HEK293 (cell line): ENCODE results near the gene HOXA6.

ENCODE experiments used
- GLI4 ChIP-seq: fragments of 450-650 bp; formaldehyde crosslinking; IDR thresholded peaks from 2 replicates; pipeline ENCODE4 v1.5.1; 2016; ENCODE audit warnings: missing biosample characterization, missing genetic modification characterization
- KLF7 ChIP-seq: fragments of 450-650 bp; formaldehyde crosslinking; IDR thresholded peaks from 2 replicates; pipeline ENCODE4 v1.5.1; 2016; ENCODE audit warnings: missing biosample characterization, missing genetic modification characterization, borderline replicate concordance
- MZF1 ChIP-seq: fragments of 450-650 bp; formaldehyde crosslinking; IDR thresholded peaks from 2 replicates; pipeline ENCODE4 v1.5.1; 2017; ENCODE audit warnings: missing biosample characterization, missing genetic modification characterization, borderline replicate concordance
- PRDM1 ChIP-seq: fragments of 450-650 bp; formaldehyde crosslinking; IDR thresholded peaks from 2 replicates; pipeline ENCODE4; 2016; ENCODE audit warnings: missing biosample characterization, missing genetic modification characterization
- REPIN1 ChIP-seq: fragments of 450-650 bp; formaldehyde crosslinking; IDR thresholded peaks from 2 replicates; pipeline ENCODE4 v1.5.1; 2017; ENCODE audit warnings: missing biosample characterization, missing genetic modification characterization, low read depth
- SCRT2 ChIP-seq: fragments of 450-650 bp; formaldehyde crosslinking; IDR thresholded peaks from 2 replicates; pipeline ENCODE4 v1.5.1; 2016; ENCODE audit warnings: missing biosample characterization, missing genetic modification characterization
- TCF7L2 ChIP-seq: IDR thresholded peaks from 2 replicates; pipeline ENCODE4 v1.6.1; 2011; ENCODE audit warnings: low read depth, mild to moderate bottlenecking, inconsistent platforms, low read length, moderate library complexity, borderline replicate concordance
- ZEB2 ChIP-seq: fragments of 450-650 bp; formaldehyde crosslinking; IDR thresholded peaks from 2 replicates; pipeline ENCODE4 v1.5.1; 2016; ENCODE audit warnings: missing biosample characterization, missing genetic modification characterization
- ZFHX2 ChIP-seq: fragments of 450-650 bp; formaldehyde crosslinking; conservative IDR thresholded peaks from 2 replicates; pipeline ENCODE4 v1.5.1; 2016; ENCODE audit warnings: missing biosample characterization, missing genetic modification characterization
- ZFP41 ChIP-seq: fragments of 450-650 bp; formaldehyde crosslinking; IDR thresholded peaks from 2 replicates; pipeline ENCODE4 v1.5.1; 2016; ENCODE audit warnings: missing biosample characterization, missing genetic modification characterization, borderline replicate concordance
- ZNF132 ChIP-seq: fragments of 450-650 bp; formaldehyde crosslinking; IDR thresholded peaks from 2 replicates; pipeline ENCODE4 v1.5.1; 2017; ENCODE audit warnings: missing biosample characterization, missing genetic modification characterization, borderline replicate concordance
- ZNF146 ChIP-seq: fragments of 450-650 bp; formaldehyde crosslinking; IDR thresholded peaks from 2 replicates; pipeline ENCODE4 v1.5.1; 2016; ENCODE audit warnings: missing biosample characterization, missing genetic modification characterization
- ZNF248 ChIP-seq: fragments of 450-650 bp; formaldehyde crosslinking; IDR thresholded peaks from 2 replicates; pipeline ENCODE4 v1.5.1; 2017; ENCODE audit warnings: missing biosample characterization, missing genetic modification characterization
- ZNF324 ChIP-seq: fragments of 450-650 bp; formaldehyde crosslinking; IDR thresholded peaks from 2 replicates; pipeline ENCODE4 v1.5.1; 2016; ENCODE audit warnings: missing biosample characterization, missing genetic modification characterization
- ZNF366 ChIP-seq: fragments of 450-650 bp; formaldehyde crosslinking; conservative IDR thresholded peaks from 2 replicates; pipeline ENCODE4 v1.5.1; 2016; ENCODE audit warnings: missing biosample characterization, missing genetic modification characterization
- ZNF433 ChIP-seq: fragments of 450-650 bp; formaldehyde crosslinking; IDR thresholded peaks from 2 replicates; pipeline ENCODE4 v1.5.1; 2016; ENCODE audit warnings: missing biosample characterization, missing genetic modification characterization, low read depth
- ZNF530 ChIP-seq: fragments of 450-650 bp; formaldehyde crosslinking; IDR thresholded peaks from 2 replicates; pipeline ENCODE4 v1.5.1; 2016; ENCODE audit warnings: low read depth, missing biosample characterization, missing genetic modification characterization
- ZNF548 ChIP-seq: fragments of 450-650 bp; formaldehyde crosslinking; IDR thresholded peaks from 2 replicates; pipeline ENCODE4 v1.5.1; 2016; ENCODE audit warnings: missing biosample characterization, missing genetic modification characterization
- ZNF560 ChIP-seq: fragments of 450-650 bp; formaldehyde crosslinking; IDR thresholded peaks from 2 replicates; pipeline ENCODE4 v1.5.1; 2017; ENCODE audit warnings: missing biosample characterization, missing genetic modification characterization, borderline replicate concordance
- ZNF571 ChIP-seq: fragments of 450-650 bp; formaldehyde crosslinking; IDR thresholded peaks from 2 replicates; pipeline ENCODE4 v1.5.0; 2017; ENCODE audit warnings: missing biosample characterization, missing genetic modification characterization
- ZNF791 ChIP-seq: fragments of 450-650 bp; formaldehyde crosslinking; IDR thresholded peaks from 2 replicates; pipeline ENCODE4 v1.5.1; 2016; ENCODE audit warnings: missing biosample characterization, missing genetic modification characterization
- ZNF792 ChIP-seq: fragments of 450-650 bp; formaldehyde crosslinking; IDR thresholded peaks from 2 replicates; pipeline ENCODE4 v1.5.1; 2016; ENCODE audit warnings: missing biosample characterization, missing genetic modification characterization
- ZNF830 ChIP-seq: fragments of 450-650 bp; IDR thresholded peaks from 2 replicates; pipeline ENCODE4 v1.5.0; 2018; ENCODE audit warnings: missing biosample characterization, missing genetic modification characterization, low read depth, mild to moderate bottlenecking, moderate library complexity
- ZSCAN30 ChIP-seq: fragments of 450-650 bp; IDR thresholded peaks from 2 replicates; pipeline ENCODE4 v1.5.1; 2018; ENCODE audit warnings: missing biosample characterization, mild to moderate bottlenecking, missing genetic modification characterization, moderate library complexity
- TF ChIP-seq, protein P1 (sequence below): fragments of 450-650 bp; formaldehyde crosslinking; conservative IDR thresholded peaks from 2 replicates; pipeline ENCODE4 v1.5.1; 2016; ENCODE audit warnings: low read depth, missing biosample characterization, missing genetic modification characterization
- TF ChIP-seq, protein P2 (sequence below): fragments of 450-650 bp; IDR thresholded peaks from 2 replicates; pipeline ENCODE4 v1.5.1; 2018; ENCODE audit warnings: missing biosample characterization, mild to moderate bottlenecking, missing genetic modification characterization
- TF ChIP-seq, protein P3 (sequence below): fragments of 450-650 bp; formaldehyde crosslinking; IDR thresholded peaks from 2 replicates; pipeline ENCODE4 v1.5.1; 2017; ENCODE audit warnings: missing biosample characterization, missing genetic modification characterization
- TF ChIP-seq, protein P4 (sequence below): fragments of 450-650 bp; formaldehyde crosslinking; IDR thresholded peaks from 2 replicates; pipeline ENCODE4 v1.5.1; 2017; ENCODE audit warnings: missing biosample characterization, mild to moderate bottlenecking, missing genetic modification characterization, moderate library complexity
- TF ChIP-seq, protein P5 (sequence below): fragments of 450-650 bp; formaldehyde crosslinking; IDR thresholded peaks from 2 replicates; pipeline ENCODE4 v1.5.1; 2016; ENCODE audit warnings: missing biosample characterization, missing genetic modification characterization

The HOXA6 gene

DNA sequence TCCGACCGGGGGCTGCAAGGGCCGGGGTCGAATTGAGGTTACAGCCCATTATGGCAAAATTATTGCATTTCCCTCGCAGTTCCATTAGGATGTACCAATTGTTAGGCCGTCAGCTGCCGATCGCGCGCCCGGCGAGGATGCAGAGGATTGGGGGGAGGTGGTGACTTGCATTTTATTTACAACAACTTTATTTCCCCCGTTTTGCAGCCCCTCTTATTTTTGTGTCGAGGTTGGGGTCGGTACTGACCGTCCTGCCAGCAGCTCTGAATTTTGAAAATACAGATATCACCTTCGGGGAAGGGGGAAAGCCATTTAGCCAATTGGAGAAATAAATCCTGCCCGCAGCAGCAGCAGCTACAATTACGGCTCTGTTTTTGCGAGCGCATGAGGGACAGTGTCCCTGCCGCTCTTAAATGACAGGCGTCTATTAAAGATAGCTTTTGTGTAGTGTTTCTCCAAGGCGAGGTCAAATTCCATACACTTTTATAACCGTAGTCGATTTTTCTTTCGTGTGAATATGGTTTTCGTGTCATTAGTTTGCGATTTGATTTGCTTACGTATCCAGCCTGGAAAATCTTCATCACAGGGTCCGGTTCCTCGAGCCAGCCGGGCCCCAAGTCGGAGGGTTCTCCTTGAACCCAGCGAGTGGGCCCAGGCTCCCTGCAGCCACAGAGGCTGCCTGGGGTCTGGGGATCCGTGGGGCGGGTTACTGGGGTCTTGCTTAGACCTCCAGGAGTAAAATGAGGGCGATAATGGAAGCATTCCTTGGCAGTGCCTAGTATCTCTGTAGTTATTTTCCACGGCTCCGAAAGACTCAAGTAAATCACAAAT, 3.4 kb downstream of the HOXA6 start (continued):
- TF ChIP-seq PRDM1 (no peak; the same call in 1 of the 2 replicates), ZNF548 (tag by site-specific recombination) (no peak), TCF7L2 (no peak), ZFHX2 (tag by site-specific recombination) (0 out of 2 replicates have a peak, but pooled peaks have one; percentile 4), ZNF791 (tag by site-specific recombination) (no peak), ZNF366 (tag by site-specific recombination) (0 out of 2 replicates have a peak, but pooled peaks have one; percentile 15), ZNF530 (tag by site-specific recombination) (no peak), MZF1 (tag by site-specific recombination) (no peak), GLI4 (tag by site-specific recombination) (no peak), ZNF324 (tag by site-specific recombination) (no peak), KLF7 (tag by site-specific recombination) (no peak), ZEB2 (tag by site-specific recombination) (no peak), SCRT2 (no peak), ZFP41 (no peak), ZNF792 (tag by site-specific recombination) (0 out of 2 replicates have a peak, but pooled peaks have one; percentile 11), ZNF146 (tag by site-specific recombination) (no peak), ZNF560 (tag by site-specific recombination) (no peak), ZNF571 (tag by site-specific recombination) (no peak), ZSCAN30 (tag by site-specific recombination) (no peak), REPIN1 (no peak), ZNF830 (tag by site-specific recombination) (no peak), ZNF132 (no peak), ZNF433 (tag by site-specific recombination) (no peak), ZNF248 (tag by site-specific recombination) (no peak)
- TF ChIP-seq, protein P1, sequence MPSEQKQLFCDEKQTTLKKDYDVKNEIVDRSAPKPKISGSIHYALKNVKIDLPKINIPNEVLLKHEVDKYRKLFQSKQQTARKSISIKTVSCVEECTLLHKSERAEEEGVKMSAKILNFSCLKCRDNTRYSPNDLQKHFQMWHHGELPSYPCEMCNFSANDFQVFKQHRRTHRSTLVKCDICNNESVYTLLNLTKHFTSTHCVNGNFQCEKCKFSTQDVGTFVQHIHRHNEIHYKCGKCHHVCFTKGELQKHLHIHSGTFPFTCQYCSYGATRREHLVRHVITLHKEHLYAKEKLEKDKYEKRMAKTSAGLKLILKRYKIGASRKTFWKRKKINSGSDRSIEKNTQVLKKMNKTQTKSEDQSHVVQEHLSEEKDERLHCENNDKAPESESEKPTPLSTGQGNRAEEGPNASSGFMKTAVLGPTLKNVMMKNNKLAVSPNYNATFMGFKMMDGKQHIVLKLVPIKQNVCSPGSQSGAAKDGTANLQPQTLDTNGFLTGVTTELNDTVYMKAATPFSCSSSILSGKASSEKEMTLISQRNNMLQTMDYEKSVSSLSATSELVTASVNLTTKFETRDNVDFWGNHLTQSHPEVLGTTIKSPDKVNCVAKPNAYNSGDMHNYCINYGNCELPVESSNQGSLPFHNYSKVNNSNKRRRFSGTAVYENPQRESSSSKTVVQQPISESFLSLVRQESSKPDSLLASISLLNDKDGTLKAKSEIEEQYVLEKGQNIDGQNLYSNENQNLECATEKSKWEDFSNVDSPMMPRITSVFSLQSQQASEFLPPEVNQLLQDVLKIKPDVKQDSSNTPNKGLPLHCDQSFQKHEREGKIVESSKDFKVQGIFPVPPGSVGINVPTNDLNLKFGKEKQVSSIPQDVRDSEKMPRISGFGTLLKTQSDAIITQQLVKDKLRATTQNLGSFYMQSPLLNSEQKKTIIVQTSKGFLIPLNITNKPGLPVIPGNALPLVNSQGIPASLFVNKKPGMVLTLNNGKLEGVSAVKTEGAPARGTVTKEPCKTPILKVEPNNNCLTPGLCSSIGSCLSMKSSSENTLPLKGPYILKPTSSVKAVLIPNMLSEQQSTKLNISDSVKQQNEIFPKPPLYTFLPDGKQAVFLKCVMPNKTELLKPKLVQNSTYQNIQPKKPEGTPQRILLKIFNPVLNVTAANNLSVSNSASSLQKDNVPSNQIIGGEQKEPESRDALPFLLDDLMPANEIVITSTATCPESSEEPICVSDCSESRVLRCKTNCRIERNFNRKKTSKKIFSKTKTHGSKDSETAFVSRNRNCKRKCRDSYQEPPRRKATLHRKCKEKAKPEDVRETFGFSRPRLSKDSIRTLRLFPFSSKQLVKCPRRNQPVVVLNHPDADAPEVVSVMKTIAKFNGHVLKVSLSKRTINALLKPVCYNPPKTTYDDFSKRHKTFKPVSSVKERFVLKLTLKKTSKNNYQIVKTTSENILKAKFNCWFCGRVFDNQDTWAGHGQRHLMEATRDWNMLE (tag by site-specific recombination), result no peak
- TF ChIP-seq, protein P2, sequence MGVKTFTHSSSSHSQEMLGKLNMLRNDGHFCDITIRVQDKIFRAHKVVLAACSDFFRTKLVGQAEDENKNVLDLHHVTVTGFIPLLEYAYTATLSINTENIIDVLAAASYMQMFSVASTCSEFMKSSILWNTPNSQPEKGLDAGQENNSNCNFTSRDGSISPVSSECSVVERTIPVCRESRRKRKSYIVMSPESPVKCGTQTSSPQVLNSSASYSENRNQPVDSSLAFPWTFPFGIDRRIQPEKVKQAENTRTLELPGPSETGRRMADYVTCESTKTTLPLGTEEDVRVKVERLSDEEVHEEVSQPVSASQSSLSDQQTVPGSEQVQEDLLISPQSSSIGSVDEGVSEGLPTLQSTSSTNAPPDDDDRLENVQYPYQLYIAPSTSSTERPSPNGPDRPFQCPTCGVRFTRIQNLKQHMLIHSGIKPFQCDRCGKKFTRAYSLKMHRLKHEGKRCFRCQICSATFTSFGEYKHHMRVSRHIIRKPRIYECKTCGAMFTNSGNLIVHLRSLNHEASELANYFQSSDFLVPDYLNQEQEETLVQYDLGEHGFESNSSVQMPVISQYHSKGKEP (tag by site-specific recombination), result peak; percentile 96
- TF ChIP-seq, protein P3, sequence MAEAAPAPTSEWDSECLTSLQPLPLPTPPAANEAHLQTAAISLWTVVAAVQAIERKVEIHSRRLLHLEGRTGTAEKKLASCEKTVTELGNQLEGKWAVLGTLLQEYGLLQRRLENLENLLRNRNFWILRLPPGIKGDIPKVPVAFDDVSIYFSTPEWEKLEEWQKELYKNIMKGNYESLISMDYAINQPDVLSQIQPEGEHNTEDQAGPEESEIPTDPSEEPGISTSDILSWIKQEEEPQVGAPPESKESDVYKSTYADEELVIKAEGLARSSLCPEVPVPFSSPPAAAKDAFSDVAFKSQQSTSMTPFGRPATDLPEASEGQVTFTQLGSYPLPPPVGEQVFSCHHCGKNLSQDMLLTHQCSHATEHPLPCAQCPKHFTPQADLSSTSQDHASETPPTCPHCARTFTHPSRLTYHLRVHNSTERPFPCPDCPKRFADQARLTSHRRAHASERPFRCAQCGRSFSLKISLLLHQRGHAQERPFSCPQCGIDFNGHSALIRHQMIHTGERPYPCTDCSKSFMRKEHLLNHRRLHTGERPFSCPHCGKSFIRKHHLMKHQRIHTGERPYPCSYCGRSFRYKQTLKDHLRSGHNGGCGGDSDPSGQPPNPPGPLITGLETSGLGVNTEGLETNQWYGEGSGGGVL (tag by site-specific recombination), result no peak
- TF ChIP-seq, protein P4, sequence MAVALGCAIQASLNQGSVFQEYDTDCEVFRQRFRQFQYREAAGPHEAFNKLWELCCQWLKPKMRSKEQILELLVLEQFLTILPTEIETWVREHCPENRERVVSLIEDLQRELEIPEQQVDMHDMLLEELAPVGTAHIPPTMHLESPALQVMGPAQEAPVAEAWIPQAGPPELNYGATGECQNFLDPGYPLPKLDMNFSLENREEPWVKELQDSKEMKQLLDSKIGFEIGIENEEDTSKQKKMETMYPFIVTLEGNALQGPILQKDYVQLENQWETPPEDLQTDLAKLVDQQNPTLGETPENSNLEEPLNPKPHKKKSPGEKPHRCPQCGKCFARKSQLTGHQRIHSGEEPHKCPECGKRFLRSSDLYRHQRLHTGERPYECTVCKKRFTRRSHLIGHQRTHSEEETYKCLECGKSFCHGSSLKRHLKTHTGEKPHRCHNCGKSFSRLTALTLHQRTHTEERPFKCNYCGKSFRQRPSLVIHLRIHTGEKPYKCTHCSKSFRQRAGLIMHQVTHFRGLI (tag by site-specific recombination), result no peak; the same call in 1 of the 2 replicates
- TF ChIP-seq, protein P5, sequence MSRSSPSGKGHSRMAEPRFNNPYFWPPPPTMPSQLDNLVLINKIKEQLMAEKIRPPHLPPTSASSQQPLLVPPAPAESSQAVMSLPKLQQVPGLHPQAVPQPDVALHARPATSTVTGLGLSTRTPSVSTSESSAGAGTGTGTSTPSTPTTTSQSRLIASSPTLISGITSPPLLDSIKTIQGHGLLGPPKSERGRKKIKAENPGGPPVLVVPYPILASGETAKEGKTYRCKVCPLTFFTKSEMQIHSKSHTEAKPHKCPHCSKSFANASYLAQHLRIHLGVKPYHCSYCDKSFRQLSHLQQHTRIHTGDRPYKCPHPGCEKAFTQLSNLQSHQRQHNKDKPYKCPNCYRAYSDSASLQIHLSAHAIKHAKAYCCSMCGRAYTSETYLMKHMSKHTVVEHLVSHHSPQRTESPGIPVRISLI (tag by site-specific recombination), result no peak
